HT-29 (cell line): ENCODE measurements around the gene PALLD. TPM values are rescaled to one million over a fixed set of nuclear protein-coding genes. Genes with fewer than 3 reads are reported as not detected.
"Not testable (repeated sequence)": the region's sequence is repeated elsewhere in the genome, so short reads cannot be mapped to it uniquely, and the experiment has no call there.

Experiments
- DNase-seq: peaks from one replicate; pipeline ENCODE4 v3.0.0-alpha.2; 2015; ENCODE audit warnings: low spot score
- total RNA-seq: library from RNA; depleted of rRNA; stranded (reverse); fragments of >200 nt; shearing (Covaris generic); gene quantifications from 2 replicates; pipeline ENCODE4 v1.2.3, GENCODE V29; 2014; rRNA removed

The PALLD gene
- 1.3 and 2.5 TPM in 2 replicates for total RNA-seq

DNA sequence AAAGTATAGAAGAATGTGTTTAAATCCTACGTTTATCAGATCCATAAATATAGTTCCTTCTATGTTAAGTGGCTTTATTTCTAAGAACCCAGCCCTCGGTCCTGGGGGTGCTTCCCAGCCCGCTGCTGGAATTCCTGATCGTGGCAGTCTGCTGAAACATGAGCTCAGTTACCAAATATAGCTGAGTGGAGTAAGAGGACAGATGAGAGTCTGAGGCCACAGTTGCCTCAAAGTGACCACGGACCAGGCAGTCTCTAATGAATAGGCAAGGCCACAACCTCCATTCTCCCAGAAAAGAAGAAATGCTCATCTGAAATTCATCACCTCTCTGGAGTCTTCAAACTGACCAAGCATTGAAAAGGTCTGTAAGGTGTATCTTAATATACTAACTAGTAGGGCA, at the start of gene PALLD:
Gene PALLD (plus strand): TSS at position 219 of the 400 bp plus-strand sequence.
- no peak for DNase-seq

DNA sequence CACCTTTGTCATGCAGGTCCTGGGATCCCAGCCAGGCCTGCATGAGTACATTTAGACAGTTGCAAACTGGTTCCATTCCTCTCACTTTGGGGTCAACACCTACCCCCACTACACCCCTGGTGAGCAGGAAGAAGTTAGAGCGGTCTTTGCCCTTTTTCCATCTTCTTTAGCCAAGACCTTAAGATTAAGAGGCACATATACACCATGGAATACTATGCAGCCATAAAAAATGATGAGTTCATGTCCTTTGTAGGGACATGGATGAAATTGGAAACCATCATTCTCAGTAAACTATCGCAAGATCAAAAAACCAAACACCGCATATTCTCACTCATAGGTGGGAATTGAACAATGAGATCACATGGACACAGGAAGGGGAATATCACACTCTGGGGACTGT, 47.8 kb upstream of the PALLD start:
- DNase-seq: not testable (repeated sequence)

DNA sequence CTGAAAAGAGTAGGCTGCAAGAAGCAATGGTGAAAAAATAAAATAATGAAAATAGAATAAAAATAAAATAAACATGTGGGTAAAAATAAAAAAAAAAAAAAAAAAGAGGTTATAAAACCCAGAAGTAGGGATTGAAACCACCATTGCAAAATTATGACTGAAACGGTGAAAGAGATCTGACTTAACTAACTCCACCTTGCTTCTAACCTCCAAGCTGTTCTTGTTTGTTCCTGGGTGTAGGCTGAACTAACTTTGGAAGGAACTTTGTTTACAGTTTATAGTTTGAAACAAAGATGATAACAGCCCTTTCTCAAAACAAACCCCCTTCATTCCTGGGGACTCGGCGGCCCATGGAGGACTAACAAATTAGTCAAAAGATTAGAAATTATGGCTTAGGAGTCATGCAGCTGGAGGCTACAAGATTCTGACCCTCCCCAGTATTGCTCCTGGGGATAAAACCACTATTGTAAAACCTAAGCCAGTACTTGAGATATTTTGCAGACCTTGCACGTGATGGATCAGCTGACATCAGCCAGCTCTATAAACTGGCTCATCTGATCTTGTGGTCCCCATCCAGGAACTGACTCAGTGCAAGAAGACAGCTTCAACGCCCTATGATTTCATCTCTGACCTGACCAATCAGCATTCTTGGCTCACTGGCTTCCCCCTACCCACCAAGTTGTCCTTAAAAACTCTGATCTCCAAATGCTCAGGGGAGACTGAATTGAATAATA, 47.0 kb upstream of the PALLD start:
- no peak for DNase-seq

DNA sequence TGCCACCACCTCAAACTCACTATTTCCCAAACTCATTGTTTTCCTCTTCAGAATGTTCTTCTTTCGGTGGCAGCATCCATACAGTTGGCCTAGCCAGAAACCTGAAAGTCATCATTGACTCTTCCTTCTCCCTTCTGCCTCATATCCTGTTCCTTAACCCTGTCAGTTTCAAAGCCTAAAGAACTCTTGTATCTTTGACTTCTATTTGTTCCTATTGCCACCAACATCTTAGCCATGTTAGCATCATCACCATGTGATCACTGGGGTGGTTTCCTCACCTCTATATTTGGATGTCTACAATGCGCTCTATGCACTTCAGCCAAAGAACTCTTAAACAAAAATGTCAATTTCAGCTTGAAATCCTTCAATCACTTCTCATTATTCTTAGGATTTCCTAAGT, 45.5 kb upstream of the PALLD start:
- DNase-seq: no peak

DNA sequence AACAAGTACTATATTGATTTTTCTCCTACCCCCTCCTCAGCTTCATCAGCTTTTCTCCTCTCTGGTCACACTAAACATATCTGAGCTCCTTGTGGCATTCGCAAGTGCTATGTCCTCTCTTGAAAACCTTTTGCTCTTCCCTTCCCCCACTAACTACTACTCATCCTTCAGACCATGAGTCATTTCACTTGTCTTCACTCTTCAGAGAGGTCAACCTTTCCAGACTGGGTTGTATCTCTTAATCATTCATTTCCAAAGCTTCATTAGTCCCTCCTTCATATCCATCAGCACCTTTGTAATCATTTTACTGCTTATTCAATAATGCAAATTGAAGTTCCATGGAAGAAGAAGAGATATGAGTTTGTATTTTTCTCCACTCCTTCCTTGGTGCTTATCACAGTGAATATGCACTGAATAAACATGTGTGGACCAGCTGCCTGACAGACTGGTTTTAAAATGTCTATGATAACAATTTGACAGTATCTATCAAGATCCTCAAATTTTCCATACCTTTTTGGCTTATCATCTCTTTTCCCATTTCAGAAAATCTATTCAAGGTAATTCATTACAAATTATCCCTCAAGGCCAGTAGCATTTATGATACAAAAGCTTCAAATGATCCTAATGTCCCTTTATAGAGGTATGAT, 45.0 kb upstream of the PALLD start:
- peak; percentile 17 for DNase-seq

DNA sequence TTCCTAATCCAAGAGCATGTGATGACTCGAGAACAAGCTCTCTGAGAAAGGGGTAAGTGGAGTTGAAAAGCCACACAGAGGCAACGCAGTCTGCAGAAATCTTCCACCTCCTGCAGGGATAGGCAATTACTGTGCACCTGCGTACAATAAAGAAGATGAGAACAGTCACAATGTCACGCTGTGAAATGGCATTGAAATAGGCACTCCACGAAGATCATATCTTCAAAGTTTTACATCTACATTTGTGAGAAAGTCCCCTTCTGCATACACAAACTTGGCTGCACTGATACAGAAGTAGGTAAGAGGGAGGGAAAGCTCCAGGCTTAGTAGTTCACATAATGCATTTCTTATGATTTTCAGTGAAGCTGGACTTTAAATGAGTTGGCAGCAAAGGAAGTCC, 43.7 kb upstream of the PALLD start:
- DNase-seq: no peak

DNA sequence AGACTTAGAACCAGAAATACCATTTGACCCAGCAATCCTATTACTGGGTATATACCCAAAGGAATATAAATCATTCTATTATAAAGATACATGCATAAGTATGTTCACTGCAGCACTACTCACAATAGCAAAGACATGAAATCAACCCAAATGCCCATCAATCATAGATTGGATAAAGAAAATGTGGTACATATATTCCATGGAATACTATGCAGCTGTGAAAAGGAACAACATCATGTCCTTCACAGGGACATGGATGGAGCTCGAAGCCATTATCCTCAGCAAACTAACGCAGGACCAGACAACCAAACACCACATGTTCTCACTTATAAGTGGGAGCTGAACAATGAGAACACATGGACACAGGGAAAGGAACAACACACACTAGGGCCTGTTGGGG, 38.6 kb upstream of the PALLD start:
- not testable (repeated sequence) for DNase-seq

DNA sequence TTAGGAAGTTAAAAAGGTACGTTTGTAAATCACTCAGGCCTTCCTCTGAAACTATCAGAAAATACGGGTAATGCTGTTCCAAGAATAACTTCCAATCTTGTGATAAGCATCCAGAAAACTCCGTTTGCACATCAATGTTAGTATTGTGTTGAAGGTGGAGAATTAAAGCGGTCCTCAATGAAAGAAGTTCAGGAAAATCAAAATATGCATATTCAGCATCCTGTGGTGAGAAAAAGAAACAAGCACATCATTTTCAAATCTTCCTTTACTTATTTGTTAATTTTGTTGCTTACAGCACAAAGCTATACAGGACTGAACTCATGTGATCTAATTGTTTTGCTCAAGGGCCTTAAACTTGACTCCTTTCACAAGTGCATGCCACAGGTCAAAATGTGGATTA, 35.0 kb upstream of the PALLD start:
- DNase-seq: no peak

DNA sequence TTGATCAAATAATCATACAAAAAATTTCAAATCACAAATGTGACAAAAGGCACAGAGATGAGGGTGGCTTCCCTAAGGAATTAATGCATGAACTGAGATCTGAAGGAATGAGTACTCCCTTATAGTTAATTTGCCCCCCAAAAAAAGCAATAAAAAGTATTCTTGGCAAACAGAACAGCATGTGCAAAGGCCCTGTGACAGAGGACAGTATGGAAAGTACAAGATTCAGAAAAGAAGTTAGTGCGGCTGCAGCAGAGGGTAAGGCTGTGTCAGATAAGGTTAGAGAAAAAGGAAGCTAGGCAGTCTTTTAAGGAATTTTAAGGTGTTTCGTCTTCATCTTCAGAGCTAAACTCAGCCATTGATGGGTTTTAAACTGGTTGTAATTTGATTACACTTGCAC, 23.9 kb upstream of the PALLD start:
- no peak for DNase-seq

DNA sequence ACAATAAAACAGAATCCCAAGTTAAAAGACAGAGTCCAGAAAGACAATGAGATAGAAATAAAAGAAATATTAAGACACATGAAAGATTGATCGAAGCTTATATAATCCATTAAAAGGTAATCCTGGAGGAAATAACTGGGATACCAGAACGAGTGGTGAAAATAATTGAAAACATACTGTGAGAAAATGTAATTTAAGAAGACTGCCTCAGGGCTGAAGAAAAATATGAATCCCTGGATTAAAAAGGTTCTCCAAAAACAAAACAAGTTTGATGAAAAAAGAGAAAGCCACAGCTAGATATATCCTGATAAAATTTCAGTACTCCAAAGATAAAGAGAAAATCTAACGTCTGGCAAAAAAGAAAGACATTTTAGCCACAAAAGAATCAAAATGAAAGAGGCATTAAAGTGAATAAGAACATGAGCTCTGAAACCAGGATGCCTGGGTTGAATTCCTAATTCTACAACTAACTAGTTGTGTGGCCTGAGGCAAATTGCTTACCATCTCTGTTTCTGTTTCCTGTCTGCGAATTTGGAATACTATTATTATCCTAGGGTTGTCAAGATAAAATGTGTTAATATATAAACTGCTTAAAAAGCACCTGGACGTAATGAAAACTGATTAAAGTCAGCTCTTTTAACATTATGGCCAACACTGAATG, 22.1 kb upstream of the PALLD start:
- DNase-seq: no peak

DNA sequence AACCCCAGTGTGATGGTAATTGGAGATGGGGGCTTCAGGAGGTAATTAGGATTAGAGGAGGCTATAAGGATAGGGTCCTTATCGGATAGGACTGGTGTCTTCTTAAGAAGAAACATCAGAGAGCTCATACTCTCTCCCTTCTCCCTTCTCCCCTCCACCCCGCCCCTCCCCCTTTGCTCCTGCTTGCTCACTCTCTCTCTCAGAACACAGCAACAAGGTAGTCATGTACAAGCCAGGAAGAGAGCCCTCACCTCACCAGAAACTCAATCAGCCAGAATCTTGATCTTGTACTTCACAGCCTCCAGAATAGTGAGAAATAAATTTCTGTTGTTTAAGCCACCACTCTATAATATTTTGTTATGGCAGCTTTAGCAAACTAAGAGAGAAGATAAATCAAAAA, 21.1 kb upstream of the PALLD start:
- DNase-seq: no peak

DNA sequence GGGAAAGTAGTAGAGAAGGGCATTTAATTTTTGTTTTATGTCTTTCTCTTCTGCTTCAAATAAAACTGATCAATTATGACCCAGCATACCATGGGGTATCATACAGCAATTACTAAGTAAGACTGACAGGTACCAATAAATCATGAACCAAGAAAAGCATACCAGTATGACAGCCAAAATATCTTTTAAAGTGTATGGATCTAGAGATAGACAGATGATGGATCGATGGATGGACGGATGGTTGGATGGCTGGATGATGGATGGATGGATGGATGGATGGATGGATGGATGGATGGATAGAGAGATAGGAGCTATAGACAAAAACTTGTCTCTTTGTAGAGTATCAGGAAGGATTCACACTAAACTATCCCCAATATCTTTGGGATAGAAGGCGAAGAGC, 18.0 kb upstream of the PALLD start:
- no peak for DNase-seq

DNA sequence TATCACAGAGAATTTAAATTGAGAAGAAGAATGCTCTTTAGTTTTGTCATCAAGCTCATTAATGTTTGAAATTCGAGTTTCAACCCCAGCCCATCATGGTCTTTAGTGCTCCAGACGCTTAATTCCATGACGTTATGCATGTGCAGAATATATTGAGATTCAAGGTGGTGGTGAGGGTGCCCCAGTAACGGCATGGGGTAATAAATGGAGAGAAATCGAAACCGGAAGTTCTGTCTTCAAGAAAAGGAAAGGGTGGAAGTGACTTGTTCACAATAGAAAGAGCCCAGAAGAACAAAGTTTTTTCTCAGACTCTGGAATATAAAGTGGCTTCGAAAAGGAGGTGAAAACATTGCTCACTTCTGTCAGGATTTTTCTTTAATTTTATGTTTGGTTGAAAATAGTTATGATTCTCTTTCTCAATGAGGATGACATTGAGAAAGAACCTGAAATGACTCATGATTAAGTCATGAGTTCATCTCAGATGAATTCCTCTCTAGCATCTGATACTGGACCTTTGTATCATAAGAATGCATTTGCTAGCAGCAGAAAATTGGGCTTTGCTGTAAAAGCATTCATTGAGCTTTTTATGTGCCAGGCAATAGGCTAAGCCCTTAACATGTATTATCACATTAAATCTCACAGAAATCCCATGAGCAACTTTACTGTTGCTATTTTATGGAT, 15.8 kb upstream of the PALLD start:
- peak; percentile 65 for DNase-seq

DNA sequence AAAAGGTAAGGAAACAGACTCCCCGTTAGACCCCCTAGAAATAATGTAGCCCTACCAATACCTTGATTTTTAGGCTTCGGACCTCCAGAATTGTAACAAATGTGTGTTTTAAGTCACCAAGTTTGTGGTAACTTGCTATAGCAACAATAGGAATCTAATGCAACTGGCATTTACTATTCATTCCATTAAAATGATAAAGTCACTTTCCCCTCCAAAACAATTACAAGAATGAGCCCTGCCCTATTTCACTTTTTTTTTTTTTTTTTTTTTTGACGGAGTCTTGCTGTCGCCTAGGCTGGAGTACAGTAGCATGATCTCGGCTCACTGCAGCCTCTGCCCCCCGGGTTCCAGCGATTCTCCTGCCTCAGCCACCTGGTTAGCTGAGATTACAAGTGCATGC, 13.0 kb upstream of the PALLD start:
- no peak for DNase-seq

DNA sequence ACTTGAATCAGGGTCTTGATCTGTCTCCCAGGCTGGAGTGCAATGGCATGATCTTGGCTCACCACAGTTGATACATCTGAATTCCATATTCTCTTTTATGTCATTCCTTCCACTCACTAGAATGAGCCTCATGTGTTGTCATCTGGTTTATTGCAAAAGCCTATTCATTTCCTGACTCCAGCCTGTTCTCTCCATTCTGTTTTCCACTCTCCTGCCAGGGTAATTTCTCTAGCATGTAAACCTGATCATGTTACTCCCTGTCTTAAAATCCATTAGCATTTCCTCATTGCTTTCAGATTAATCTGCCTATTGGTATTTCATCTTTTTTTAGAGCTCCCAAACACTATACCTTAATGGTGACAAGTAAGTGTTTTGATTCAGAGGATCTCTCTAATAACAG, 12.2 kb upstream of the PALLD start:
- no peak for DNase-seq

DNA sequence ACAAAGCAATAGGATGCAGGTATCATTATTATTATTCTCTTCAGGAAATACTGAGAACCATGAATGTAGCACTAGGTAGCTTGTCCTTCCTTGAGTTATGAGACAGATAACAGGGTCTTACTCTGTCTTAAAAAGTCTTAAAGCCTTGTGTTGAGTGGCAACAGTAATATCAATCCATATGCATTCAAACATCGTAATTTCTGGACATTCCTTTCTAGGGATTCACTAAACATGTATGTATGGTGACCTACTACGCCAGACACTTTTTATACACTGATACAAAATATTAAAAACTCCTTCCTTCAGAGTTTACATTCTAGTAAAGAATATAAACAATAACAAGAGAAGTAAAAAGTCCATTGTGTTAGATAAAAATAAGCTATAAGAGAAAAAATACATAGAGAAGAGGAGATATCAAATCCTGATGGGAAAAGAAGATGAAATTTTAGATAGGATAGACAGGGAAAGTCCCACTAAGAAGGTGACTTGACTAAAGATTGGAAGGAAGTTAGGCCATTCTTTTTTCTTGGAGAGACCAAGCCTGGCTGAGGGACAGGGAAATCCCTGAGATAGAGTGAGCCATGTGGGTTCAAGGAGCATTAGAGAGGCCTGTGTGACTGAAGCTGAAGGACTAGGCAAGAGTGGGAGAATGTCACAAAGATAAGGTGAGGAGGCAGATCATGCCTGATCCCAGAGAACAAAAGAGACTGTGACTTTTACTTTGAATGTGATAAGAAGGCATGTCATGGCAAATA, 11.5 kb upstream of the PALLD start:
- DNase-seq: no peak

DNA sequence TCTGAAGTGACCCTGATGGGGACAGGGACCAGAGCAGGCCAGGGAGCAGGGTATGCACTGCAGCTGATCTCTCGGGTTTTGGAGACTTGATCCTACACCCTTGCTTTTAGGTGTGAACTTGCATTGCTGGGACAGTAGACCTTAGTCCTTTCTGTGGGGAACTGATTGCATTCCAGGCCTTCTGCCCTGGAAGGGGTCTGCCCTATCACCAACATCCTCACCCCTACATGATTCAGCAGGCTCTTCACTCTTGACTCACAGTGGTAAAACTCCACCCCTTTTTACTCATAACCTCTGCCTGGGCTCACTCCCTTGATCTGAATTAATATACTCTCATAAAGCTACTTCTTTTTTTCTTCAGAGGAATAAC, 10.0 kb upstream of the PALLD start:
- peak; percentile 7 for DNase-seq

DNA sequence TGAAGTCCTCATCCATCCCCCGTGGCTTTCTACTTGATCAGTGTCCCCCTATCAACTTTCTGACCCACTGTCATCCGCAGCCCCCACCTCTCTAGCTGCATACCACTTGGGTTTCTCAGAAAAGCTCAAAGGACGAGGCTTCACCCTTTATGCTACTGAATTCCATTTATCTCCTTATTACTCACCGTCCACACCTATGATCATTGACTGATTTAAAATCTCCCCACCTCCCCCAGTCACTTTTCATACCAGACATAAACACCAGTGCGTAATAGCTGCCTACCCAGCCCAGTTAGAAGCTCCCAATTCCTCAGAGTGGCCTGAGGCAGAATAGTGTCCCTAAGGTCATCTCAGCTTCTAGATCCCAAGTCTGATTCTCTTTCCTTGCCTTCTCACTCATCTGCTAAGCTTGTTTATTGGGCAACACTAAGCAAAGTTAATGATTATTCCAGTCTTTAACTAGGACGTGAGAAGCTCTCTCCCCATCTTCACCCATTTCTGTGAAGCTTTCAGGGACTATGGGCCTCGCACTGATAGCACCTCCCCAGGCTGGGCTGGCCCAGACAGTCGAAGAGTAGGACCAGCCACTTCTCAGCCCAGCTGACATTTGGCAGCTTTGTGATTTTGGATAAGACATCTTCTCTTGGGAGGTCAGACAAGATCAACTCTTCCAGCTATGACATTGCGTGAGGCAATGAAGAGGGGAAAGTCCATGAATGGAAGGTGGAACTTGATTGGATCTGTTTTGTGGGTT, 9.4 kb upstream of the PALLD start:
- peak; percentile 6 for DNase-seq

DNA sequence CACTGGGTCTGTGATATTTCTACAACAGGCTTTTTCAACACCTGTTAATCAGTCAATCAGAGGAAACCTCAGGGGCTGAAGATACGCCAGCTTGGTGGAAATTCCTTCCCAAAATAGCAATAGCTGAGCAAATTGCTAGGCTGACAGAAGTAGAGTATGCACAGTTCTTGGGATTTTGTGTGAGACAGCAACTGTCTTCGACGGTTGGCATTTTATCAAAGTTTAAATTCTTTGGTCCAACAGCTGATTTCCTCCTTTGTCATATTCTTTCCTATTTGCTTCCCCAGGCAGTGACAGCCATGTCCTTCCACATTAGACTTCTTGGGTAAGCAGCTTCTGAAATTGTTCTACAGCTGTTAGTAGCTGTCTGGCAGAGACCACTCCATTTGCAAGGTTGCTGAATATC, 8.0 kb upstream of the PALLD start:
- no peak for DNase-seq

DNA sequence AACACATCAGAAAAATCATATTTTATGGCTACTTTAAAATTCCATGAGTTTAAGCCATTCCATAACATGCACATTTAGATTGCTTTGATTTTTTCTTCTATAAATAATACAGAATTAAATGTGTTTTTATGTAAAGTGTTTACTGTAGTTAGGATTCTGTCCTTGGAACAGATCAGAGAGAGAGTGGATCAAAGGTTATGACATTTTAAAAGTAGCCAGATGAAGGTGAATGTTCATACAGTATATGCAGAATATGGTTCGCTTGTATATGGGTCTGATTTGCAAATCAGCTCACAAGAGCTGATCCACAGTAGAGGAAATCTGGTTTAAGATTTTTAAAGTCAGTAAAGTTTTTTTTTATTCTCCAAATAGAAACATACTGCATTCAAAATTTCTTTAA, 7.2 kb upstream of the PALLD start:
- DNase-seq: no peak

DNA sequence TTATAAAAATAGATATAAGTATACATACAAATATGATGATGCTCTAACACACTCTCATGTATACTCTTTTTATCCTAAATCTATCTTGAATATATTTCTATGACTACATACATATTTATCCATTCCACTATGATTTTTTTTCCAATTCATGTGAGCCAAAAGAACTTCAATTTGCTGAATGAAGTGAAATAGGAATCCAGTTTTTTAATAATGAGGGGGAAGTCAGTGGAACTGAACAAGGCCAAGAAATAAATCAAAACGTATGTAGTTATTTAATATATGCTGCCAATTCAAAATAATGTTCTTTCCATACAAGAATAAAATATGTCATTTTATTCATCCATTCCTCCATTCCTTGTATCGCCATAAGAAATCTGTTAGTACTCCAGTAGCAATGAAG, 6.1 kb upstream of the PALLD start:
- DNase-seq: no peak
